ENCODE data around the gene AQP2.

AQP2 gene

GRCh38 chr12:49967777-49968250 is 17.3 kb downstream of the AQP2 start:
- no peak for DNase-seq (ENCODE audit: extremely low read depth in 1 of 2, low read depth in 1 of 2)

- no peak for DNase-seq (ENCODE audit: extremely low read depth in 1 of 2, low read depth in 1 of 2)
Observed at GRCh38 chr12:49968471-49968870, 17.9 kb downstream of the AQP2 start.

GRCh38 chr12:49969027-49969426 is 18.5 kb downstream of the AQP2 start:
- DNase-seq (ENCODE audit: extremely low read depth in 1 of 2, low read depth in 1 of 2): no peak

- DNase-seq (ENCODE audit: extremely low read depth in 1 of 2, low read depth in 1 of 2): no peak
Observed at GRCh38 chr12:49969651-49970429, 19.3 kb downstream of the AQP2 start.

- no peak for DNase-seq (ENCODE audit: extremely low read depth in 1 of 2, low read depth in 1 of 2)
Observed at GRCh38 chr12:49970658-49971057, 20.1 kb downstream of the AQP2 start.

- no peak for DNase-seq (ENCODE audit: extremely low read depth in 1 of 2, low read depth in 1 of 2)
Observed at GRCh38 chr12:49971141-49971540, 20.6 kb downstream of the AQP2 start.

- DNase-seq (ENCODE audit: extremely low read depth in 1 of 2, low read depth in 1 of 2): no peak
Observed at GRCh38 chr12:49972129-49972528, 21.6 kb downstream of the AQP2 start.

GRCh38 chr12:49972641-49973360 is 22.3 kb downstream of the AQP2 start, which contains the start of gene AQP6:
TSS of gene AQP6 (plus strand) at chr12:49972947. CDS start at chr12:49973174, 227 bp downstream.
- no peak for DNase-seq (ENCODE audit: extremely low read depth in 1 of 2, low read depth in 1 of 2)

GRCh38 chr12:49973361-49973830 is 22.9 kb downstream of the AQP2 start:
- DNase-seq (ENCODE audit: extremely low read depth in 1 of 2, low read depth in 1 of 2): no peak

GRCh38 chr12:49974231-49974675 is 23.7 kb downstream of the AQP2 start:
- DNase-seq (ENCODE audit: extremely low read depth in 1 of 2, low read depth in 1 of 2): no peak

- no peak for DNase-seq (ENCODE audit: extremely low read depth in 1 of 2, low read depth in 1 of 2)
Observed at GRCh38 chr12:49974677-49975317, 24.3 kb downstream of the AQP2 start.

- DNase-seq (ENCODE audit: extremely low read depth in 1 of 2, low read depth in 1 of 2): no peak
Observed at GRCh38 chr12:49975318-49975761, 24.8 kb downstream of the AQP2 start.

GRCh38 chr12:49976557-49976956 is 26.0 kb downstream of the AQP2 start:
- no peak for DNase-seq (ENCODE audit: extremely low read depth in 1 of 2, low read depth in 1 of 2)

GRCh38 chr12:49978125-49978524 is 27.6 kb downstream of the AQP2 start:
- DNase-seq (ENCODE audit: extremely low read depth in 1 of 2, low read depth in 1 of 2): no peak

- DNase-seq (ENCODE audit: extremely low read depth in 1 of 2, low read depth in 1 of 2): no peak
Observed at GRCh38 chr12:49979016-49979586, 28.6 kb downstream of the AQP2 start.

GRCh38 chr12:49979791-49980190 is 29.3 kb downstream of the AQP2 start:
- DNase-seq (ENCODE audit: extremely low read depth in 1 of 2, low read depth in 1 of 2): no peak

- no peak for DNase-seq (ENCODE audit: extremely low read depth in 1 of 2, low read depth in 1 of 2)
Observed at GRCh38 chr12:49980501-49981349, 30.2 kb downstream of the AQP2 start.

GRCh38 chr12:49982246-49983087 is 31.9 kb downstream of the AQP2 start:
- no peak for DNase-seq (ENCODE audit: extremely low read depth in 1 of 2, low read depth in 1 of 2)

- DNase-seq (ENCODE audit: extremely low read depth in 1 of 2, low read depth in 1 of 2): no peak
Observed at GRCh38 chr12:49983892-49984291, 33.4 kb downstream of the AQP2 start.
